GM19395 (cell line): ENCODE data around the gene GORASP2.

Experiments used
- ATAC-seq: cut with Tn5 transposase; IDR thresholded peaks from one replicate; pipeline ENCODE4 v1.9.1; 2021; ENCODE audit warnings: mild to moderate bottlenecking, moderate library complexity; ENCODE audit not compliant: unreplicated experiment

Gene GORASP2

DNA sequence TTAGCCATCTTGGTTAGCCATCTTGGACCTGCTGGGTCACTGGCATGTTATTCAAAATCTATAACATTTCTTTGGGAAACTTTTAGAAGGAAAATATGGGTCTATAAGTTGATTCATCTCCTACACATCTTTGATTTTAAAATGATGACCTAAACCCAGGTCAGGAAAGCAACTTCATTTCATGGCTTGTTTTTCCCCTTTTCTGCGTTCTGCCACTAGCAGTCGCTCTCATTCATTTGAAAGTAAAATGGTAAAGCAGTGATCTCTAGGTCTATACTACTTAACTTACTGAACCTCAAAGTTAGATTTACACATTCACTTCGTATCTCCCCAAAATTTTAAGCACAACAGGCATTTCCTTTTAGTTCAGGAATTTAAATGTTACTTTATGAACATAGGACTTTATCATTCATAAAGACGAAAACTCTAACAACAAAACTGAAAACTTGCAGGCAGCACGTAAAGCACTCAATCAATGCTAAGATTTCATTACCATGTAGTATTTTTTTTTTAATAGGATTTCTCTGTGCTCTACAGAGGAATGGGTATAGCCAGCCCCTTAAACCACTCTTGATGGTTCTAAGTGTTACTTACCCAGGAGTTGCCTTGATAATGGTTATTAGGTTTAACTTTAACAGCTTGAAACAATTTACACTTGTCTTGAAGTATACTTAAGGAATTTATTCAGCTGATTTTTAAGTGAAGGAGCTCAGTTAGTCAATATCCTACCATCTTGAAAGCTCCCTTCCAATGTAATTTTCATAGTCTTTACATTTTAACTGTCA, 62.5 kb downstream of the GORASP2 start:
- ATAC-seq: no peak

DNA sequence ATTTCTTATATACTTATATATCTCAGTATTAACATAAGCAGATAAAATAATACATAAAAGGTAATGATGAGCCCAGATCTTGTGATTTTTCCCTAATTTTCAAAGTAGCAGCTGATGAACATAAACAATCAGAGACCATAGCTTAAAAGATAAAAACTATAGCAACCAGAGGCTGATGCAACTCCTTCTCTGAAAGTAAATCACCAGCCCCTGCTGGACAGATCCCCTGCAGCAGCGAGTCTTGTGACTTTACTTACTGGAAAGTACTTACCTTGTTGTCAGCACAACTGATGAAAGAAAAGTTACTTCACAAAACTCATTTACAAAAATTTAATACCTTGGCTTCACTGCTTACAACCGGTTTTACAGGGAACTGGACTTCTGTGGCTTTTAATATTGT, 67.3 kb downstream of the GORASP2 start:
- ATAC-seq: no peak

DNA sequence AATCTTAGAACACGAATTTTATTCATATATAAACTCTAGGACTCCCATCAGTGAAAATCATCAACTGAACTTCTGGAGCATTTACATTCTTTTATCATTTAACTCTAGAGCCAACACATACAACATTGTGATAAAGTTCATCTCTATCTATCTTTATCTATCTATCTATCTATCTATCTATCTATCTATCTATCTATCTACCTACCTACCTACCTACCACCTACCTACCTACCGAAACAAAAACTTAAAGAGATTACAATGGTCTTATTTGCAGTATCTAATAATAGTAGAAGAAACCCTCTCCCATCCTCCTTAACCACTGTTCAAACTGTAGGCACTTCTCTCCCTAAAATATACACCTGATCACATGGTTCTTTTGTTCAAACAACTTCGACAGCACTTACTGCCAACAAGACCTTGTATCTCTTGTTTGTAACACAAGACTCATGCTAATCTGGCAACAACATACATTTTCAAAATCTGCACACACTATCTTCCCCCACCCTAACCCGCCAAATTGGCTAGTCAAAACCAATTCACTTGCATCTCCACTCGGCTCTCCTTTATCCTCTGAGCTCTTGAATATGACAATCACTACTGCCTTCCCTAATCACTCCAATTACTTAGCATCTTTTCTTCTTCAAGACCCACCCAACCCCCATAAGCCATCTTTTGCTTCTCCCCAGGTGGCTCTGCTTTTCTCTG, 69.0 kb downstream of the GORASP2 start:
- no peak for ATAC-seq

DNA sequence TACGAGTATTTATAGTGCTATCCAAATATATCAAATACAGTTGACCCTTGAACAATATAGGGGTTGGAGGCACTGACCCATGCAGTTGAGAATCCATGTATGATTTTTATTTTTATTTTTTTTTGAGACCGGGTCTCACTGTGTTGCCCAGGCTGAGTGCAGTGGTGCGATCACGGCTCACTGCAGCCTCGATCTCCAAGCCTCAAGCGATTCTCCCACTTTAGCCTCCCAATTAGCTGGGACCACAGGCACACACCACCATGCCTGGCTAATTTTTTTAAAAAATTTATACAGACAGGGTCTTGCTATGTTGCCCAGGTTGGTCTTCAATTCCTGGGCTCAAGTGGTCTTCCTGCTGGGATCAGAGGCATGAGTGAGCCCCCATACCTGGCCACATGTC, 70.6 kb downstream of the GORASP2 start:
- ATAC-seq: no peak

DNA sequence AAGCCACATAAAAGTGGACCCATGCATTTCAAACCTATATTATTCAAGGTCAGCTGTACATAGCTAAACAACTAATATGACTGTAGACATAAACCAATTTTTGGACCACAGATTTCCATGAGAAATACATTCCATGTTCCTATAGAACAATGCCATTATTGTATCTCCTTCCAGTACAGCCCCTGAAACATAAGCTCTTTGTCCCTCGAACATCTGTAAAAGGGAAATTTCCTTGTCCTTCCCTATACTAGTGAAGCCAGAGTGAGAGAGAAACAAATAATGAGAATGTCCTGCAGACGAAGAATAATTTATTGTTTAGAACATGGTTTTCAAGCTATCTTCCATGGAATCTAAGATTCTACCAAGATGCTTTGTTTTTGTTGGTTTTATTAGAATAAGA, 75.3 kb downstream of the GORASP2 start:
- no peak for ATAC-seq

DNA sequence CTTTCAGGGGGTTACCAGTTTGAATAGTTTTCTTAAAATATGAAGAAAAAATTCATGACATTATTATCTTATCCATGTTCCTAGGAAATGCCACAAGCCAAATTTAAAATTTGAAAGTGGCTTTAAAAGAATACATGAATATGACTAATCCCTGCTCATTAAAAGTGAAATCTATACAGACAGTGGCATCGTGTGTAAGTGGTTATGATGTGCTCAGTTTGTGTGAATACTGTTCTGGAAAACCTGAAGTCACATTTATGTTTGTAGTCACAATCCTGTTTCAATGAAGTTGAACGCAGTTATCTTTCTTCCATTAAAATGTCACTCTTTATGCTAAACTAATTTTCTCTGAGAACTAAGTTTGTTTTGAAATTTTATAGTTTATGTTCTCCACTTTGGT, 75.8 kb downstream of the GORASP2 start:
- ATAC-seq: no peak

DNA sequence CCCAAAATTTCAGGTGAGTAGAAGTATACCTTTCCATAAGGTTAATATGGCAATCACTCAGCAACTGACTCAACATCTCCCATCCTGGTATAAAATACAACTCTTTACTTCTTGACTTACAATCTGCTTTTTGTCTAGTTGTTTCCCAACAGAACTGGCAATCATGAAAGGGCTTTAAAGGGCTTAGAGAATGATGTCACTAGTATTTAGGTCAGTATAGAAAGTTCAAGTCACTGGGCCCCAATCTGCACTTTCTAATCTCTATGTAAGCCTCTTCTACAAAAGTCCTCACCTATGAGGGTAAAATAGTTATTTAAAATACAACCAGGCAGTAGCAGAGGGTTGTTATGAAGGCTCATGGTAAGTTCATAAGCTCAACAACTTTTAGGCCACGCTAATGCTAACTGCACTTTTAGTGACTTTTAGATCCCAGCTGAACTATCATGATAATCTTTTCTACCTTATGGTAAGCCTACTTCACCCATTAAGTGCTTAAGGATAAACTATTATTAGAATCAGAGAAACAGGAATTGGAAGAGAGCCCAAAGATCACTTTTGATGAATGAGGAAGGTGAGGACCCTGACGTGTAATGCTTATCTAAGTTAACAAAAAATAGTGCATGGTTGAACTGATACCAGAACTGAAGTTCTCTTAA, 79.6 kb downstream of the GORASP2 start:
- ATAC-seq: no peak

DNA sequence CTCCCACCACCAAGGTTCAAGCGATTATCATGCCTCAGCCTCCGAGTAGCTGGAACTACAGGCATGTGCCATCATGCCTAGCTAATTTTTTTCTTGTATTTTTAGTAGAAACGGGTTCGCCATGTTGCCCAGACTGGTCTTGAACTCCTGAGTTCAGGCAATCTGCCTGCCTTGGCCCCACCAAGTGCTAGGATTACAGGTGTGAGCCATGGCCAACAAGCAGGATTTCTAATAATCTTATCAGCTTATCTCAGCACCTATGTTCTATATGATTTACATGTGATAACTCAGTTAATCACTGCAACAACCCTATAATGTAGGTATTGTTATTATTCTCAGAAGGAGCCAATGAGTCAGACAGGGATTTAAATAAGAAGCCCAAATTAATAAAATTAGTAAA, 80.3 kb downstream of the GORASP2 start:
- ATAC-seq: no peak

DNA sequence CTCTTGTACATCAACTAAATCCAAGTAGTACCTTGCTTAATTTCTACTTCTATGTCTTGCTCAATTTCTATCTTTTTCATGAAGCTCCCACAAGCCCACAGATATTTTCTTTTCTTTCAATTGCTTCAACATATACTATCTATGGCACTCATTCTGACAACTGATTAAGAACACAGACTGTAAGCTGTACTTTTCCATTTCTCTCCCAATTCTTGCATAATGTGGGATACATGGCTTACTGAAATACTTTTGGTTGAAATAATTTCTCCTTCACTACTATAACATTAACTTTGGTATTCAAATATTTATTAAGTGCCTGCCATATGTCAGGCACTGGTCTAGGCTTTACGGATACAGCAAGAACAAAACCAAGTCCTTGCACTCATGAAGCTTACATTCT, 84.8 kb downstream of the GORASP2 start:
- no peak for ATAC-seq

DNA sequence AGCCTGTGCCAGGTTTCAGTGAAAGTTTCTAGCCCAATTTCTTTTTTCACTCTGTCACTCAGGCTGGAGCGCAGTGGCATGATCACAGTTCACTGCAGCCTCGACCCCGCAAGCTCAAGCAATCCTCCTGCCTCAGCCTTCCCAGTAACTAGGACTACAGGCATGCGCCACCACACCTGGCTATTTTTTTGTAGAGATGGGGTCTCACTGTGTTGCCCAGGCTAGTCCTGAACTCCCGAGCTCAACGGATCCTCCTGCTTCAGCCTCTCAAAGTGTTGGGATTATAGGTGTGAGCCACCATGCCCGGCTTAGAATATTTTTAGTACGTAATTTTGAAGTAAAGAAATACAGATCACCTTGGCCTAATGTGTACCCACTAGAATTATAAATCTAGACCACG, 87.1 kb downstream of the GORASP2 start:
- no peak for ATAC-seq
